Measurements from ENCODE around the gene FAM181A.
A peak's percentile ranks its signal among the peaks of the same experiment; 100 is the strongest.

The FAM181A gene

DNA sequence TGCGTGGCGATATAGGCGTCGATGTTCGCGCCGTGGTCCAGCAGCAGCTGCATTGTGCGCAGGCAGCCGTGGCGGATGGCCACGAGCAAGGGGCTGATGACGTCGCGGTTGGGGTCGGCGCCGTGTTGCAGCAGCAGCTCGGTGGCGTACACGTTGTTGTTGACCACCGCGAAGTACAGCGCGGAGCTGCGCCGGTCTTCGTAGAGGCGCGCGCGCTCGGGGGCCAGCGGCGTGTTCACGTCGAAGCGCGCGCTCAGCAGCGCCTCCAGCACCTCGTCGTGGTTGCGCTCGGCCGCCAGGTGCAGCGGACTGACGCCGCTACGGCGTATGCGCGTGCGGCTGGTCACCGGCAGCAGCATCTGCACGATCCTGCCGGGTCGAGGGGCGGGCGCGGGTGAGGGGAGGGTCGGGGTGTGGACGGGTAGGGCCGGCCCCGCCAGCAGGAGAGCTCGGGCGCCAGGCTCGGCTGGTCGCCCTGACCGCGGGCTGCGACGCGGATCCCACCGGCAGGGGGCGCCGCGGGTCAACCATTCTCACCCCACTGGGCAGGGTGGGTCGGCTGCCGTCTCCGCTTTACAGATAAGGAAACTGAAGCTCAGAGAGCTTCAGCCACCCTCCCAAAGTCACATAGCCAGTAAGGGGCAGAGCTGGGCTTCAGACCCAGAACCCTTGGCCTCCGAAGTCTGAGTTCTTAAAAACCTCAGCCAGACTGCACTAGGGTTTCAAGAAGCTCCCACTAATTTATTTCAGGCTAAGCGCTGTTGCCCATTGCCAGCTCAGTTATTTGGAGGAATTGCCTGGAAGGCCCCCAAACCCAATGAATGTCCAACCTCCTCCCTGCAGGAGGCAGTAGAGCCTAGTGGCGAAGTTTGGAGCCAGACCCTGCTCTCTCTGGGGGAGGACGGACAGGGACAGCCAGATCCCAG is 12.4 kb downstream of the FAM181A start:
- no peak for TF ChIP-seq JUND (IDR thresholded peaks at IDR 0.05; ENCODE audit: low read depth)
- in situ Hi-C loops (cut with HindIII; ENCODE audit: low pct_unique_long_range_greater_than_20kb, low sequenced_read_pairs) = no loop called here
- peak in 1 of 2 experiments; percentile 57 for DNase-seq (ENCODE audit: low read depth in 1 of 2, low spot score in 1 of 2)

DNA sequence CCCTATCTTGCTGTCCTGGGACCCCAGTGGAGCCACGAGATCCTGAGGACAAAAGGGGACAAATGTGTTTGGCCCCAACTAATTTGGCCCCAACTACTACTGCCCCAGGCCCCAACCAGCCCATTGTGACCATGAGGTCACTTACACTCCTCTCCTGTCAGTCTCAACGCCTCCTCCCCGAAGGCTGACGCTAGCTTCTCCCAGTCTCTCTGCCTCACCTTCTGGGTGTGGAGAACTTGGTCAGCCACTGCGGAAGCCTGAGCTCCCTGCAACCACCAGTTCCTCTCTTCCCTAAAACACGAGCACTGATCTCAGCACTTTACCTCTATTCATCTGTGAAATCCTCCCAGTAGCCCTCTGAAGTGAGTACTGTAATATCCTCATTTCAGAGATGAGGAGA is 13.3 kb downstream of the FAM181A start:
- no peak for TF ChIP-seq JUND (IDR thresholded peaks at IDR 0.05; ENCODE audit: low read depth)
- no peak for DNase-seq (ENCODE audit: low read depth in 1 of 2, low spot score in 1 of 2)
- in situ Hi-C loops (cut with HindIII; ENCODE audit: low pct_unique_long_range_greater_than_20kb, low sequenced_read_pairs) = no loop called here

DNA sequence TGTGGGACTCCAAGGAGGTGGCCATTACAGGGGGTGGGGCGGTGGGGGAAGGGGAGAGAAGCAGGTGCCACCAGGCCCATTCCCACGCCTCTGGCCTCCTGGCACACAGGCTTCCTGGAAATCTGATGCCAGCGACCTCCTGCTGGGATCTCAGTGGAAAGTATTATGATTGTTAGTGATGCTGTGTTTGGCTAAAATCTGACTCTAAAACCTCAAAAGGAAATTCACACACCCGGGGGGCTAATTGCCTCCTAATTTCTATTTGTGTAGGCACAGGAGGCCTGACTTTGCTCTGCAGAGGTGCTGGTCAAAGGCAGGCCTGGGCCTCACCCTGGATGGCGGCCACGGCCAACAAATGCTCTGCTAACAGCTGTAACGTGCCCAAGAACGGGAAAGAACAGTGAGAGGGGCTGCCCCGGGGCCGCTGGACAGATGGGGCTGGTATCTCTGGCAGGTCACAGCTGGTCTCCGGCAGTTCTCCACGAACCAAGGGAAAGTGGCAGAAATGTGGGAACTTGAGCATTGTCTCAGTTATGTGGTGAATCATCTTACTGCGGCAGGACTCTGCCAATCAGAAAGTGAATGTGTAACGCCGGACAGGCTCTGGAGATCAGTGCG is 14.3 kb downstream of the FAM181A start:
- peak in 1 of 2 experiments; percentile 45 for DNase-seq (ENCODE audit: low read depth in 1 of 2, low spot score in 1 of 2)
- in situ Hi-C loops (cut with HindIII; ENCODE audit: low pct_unique_long_range_greater_than_20kb, low sequenced_read_pairs) = no loop called here
- TF ChIP-seq JUND (IDR thresholded peaks at IDR 0.05; ENCODE audit: low read depth) = no peak

DNA sequence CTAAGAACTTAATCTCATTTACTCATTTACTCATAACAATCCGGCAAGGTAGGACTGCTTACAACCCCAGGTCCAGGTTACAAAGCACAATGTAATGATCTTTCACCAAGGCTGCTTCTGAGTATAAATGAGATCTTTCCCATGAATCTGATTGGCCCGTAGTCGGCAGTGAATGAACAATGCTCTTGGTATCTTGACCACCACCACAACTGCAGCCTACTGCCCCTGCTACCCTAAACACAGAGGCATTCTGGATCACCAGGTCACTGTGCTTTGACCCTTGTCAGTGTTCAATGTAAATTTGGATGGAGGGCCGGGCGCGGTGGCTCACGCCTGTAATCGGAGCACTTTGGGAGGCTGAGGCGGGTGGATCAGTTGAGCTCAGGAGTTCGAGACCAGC is 15.9 kb downstream of the FAM181A start:
- in situ Hi-C loops (cut with HindIII; ENCODE audit: low pct_unique_long_range_greater_than_20kb, low sequenced_read_pairs) = no loop called here
- TF ChIP-seq JUND (IDR thresholded peaks at IDR 0.05; ENCODE audit: low read depth) = no peak
- no peak for DNase-seq (ENCODE audit: low read depth in 1 of 2, low spot score in 1 of 2)

DNA sequence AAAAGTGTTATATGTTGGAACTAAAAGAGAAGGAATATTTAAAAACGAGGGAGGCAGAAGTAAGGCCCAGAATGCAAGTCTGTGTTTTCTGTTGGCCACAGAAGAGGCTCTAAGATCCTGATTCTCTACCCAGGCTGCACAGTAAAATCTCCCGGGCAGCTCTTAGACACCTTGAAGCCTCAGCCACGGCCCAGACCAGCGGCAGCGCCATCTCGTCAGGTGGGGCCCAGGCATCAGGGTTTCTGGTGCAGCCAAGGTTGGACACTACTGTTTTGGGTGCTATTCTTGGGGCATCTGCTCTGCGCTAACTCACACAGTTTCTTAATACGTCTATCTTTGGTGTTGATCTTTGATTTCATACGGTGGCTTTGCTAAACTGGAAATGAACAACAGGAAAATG is 16.8 kb downstream of the FAM181A start:
- DNase-seq (ENCODE audit: low read depth in 1 of 2, low spot score in 1 of 2) = no peak
- no peak for TF ChIP-seq JUND (IDR thresholded peaks at IDR 0.05; ENCODE audit: low read depth)
- in situ Hi-C loops (cut with HindIII; ENCODE audit: low pct_unique_long_range_greater_than_20kb, low sequenced_read_pairs) = no loop called here

DNA sequence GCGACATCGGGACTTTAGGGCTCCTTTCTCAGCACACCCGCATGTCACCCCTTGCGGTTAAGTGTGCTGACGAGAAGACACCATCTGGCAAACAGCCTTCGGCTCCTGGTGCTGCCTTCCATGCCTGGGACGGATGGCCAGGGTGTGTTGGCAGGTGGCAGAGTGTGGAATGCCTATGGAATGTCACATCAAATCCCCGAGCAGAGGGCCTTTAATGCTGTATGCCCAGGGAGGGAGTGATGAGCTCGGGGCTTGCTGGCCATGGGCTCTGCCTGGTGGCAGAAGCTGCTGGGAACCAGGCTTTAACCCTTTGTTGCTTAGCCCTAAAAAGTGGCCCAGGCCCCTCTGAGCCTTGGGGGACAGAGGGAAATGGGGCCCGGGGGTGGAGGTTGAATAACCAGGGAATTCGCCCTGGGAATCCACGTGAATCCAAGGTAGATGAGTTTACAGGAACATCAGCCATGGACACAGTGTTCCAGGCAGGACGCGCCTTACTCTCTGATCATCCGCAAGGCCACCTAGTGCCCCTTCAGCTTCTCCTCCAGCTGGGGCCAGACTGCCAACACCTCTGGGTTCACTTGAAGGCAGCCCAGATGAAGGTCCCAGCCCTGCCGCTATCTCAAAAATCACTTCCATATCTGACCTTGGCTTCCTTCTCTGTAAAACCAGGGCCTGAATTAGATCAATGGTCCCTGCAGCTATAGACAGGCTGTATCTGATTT is 17.4 kb downstream of the FAM181A start:
- in situ Hi-C loops (cut with HindIII; ENCODE audit: low pct_unique_long_range_greater_than_20kb, low sequenced_read_pairs) = no loop called here
- no peak for TF ChIP-seq JUND (IDR thresholded peaks at IDR 0.05; ENCODE audit: low read depth)

DNA sequence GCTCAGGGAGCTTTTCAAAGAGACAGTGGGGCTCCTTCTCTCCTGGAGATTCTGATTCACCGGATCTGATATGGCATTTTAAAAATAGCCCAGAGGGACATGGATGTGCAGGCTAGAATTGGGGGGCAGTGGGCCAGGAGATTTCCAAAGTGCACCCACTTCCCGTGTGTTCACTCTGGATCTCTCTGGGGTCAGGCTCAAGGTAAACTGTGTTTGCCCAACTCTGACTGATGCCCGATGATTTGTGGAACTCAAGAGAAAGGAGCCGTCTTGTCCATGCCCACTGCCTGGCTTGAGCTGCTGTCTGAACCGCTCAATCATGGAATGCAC is 17.9 kb downstream of the FAM181A start:
- DNase-seq (ENCODE audit: low read depth in 1 of 2, low spot score in 1 of 2) = no peak
- TF ChIP-seq JUND (IDR thresholded peaks at IDR 0.05; ENCODE audit: low read depth) = no peak
- in situ Hi-C loops (cut with HindIII; ENCODE audit: low pct_unique_long_range_greater_than_20kb, low sequenced_read_pairs) = no loop called here

More for the DNA sequence above, 17.4 kb downstream of the FAM181A start:
- peak in 1 of 2 experiments; percentile 43 for DNase-seq (ENCODE audit: low read depth in 1 of 2, low spot score in 1 of 2)

DNA sequence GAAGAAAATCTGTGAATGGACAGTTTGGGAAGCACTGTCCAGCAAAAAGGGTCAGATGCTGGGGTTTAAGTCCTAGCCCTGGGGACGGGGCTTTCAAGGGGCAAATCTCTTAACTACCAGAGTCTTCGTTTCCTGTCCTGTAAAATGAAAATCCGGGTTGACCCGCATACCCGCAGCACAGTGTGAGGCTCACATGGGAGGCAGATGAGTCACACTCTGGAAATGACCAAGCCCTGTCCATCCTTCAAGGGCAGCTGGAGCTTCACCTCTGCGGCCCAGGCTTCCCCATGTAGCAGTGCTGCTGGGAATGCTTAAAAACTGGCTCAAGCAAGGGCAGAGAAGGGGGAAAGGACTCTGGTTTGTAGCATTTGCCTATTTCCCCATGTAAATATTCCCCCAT is 19.0 kb downstream of the FAM181A start:
- DNase-seq (ENCODE audit: low read depth in 1 of 2, low spot score in 1 of 2) = no peak
- in situ Hi-C loops (cut with HindIII; ENCODE audit: low pct_unique_long_range_greater_than_20kb, low sequenced_read_pairs) = no loop called here
- no peak for TF ChIP-seq JUND (IDR thresholded peaks at IDR 0.05; ENCODE audit: low read depth)

DNA sequence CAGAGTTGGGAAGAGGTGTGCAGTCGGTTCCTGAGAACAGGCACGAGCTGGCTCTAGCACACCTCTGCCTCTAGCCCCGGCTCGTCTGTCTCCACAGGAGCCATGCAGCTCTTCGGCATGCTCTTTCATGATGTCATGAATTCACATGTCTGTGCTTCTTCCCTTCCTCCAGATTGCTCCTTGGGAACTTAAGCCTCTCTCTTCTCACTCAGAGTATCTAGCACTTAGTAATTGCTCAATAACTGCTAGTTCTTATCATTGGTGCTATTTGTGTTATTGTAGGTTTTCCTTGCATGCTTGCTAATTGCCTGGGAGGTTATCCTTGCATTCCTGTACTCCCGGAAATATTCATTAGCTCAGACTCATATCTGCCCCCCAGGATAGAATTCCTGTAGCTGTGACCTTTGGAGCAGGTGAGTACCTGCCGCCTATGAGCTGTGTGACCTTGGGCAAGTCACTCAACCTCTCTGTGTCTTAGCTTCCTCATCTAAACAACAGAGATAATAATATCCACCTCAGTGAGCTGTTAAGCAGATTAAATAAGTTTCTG is 19.5 kb downstream of the FAM181A start:
- DNase-seq (ENCODE audit: low read depth in 1 of 2, low spot score in 1 of 2) = no peak
- in situ Hi-C loops (cut with HindIII; ENCODE audit: low pct_unique_long_range_greater_than_20kb, low sequenced_read_pairs) = no loop called here
- TF ChIP-seq JUND (IDR thresholded peaks at IDR 0.05; ENCODE audit: low read depth) = no peak

DNA sequence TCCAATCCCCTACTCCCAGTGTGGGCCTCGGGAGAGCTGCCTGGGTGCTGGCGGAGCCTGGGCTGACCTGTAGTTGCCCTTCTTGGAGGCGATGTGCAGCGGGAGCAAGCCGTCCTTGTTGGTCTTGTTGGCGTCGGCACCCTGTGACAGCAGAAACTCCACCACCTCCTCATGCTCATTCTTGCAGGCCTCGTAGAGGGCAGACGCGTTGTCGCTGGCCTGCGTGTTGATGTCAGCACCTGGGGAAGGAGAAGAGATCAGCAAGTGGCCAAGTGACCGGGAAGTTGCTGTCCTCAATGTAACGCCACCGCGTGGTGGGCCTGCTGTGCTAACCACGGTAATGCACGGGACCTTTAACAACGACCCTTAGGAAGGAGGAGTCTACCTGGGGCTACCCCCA is 20.1 kb downstream of the FAM181A start:
- no peak for TF ChIP-seq JUND (IDR thresholded peaks at IDR 0.05; ENCODE audit: low read depth)
- in situ Hi-C loops (cut with HindIII; ENCODE audit: low pct_unique_long_range_greater_than_20kb, low sequenced_read_pairs) = no loop called here
- no peak for DNase-seq (ENCODE audit: low read depth in 1 of 2, low spot score in 1 of 2)

DNA sequence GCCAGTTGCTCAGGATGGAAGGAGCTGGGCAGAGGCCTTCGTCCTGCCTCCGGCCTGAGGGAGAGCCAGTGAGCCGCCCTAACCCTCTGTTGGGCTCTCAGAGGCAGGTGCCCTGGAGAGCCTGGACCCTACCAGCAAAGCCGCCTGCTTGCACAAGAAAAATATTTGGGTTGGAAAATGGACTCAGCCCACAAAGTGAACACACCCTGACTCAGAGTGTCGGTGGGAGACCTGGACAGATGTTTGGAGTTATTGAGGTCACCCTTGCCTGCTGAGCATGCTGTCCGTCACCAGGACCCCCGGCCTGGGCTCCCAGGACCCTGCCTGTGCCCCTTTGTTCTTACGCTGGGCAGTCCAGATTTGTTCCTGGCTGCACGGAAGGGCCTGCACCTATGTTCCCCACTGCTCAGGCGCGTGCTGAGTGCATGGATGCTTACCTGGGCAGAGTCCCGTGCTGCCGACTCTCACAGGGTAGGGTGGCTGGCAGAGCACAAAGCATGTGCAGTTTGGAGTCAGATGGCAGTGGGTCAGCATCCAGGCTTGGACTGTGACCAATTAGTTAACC is 22.4 kb downstream of the FAM181A start:
- in situ Hi-C loops (cut with HindIII; ENCODE audit: low pct_unique_long_range_greater_than_20kb, low sequenced_read_pairs) = no loop called here
- no peak for TF ChIP-seq JUND (IDR thresholded peaks at IDR 0.05; ENCODE audit: low read depth)
- DNase-seq (ENCODE audit: low read depth in 1 of 2, low spot score in 1 of 2) = no peak

DNA sequence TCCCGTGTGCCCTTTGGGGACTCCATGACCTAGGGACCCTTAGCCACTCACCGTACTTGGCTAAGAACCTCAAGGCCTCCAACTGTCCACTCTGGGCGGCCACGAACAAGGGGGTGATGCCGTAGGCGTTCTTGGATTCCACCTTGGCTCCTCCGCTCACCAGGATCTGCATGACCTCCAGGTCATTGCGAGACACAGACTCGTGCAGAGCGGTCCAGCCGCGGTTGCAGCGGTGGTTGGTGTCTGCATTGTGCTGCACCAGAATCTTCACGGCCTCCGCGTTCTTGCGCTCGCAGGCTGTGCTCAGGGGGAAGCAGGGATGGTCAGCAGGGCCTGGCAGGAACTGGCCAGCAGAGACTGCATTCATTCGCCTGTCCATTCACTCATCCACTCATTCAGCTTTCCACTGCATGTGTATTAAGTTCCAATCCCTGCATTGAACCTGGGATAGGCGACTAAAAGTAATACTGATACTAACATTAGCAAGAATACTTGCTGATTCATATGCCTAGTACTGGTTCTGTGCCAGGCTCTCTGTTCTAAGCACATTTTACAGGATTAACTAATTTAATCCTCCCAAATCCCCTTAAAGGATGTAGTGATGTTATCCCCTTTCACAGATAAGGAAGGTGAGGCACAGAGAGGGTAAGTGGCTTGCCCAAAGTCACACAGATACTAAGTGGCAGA is 23.9 kb downstream of the FAM181A start:
- TF ChIP-seq JUND (IDR thresholded peaks at IDR 0.05; ENCODE audit: low read depth) = no peak
- in situ Hi-C loops (cut with HindIII; ENCODE audit: low pct_unique_long_range_greater_than_20kb, low sequenced_read_pairs) = no loop called here
- DNase-seq (ENCODE audit: low read depth in 1 of 2, low spot score in 1 of 2) = no peak
